GM18505 (cell line): ENCODE measurements around the gene TMEM59L.

Experiments used
- ATAC-seq: cut with Tn5 transposase; IDR thresholded peaks from one replicate; pipeline ENCODE4 v1.9.1; 2021; ENCODE audit not compliant: unreplicated experiment
- POLR2A ChIP-seq: IDR thresholded peaks from 4 replicates; pipeline ENCODE4 v1.6.1; 2011; ENCODE audit warnings: borderline replicate concordance; ENCODE audit not compliant: insufficient read depth, insufficient read length; ENCODE audit errors: extremely low read depth

TMEM59L gene

DNA sequence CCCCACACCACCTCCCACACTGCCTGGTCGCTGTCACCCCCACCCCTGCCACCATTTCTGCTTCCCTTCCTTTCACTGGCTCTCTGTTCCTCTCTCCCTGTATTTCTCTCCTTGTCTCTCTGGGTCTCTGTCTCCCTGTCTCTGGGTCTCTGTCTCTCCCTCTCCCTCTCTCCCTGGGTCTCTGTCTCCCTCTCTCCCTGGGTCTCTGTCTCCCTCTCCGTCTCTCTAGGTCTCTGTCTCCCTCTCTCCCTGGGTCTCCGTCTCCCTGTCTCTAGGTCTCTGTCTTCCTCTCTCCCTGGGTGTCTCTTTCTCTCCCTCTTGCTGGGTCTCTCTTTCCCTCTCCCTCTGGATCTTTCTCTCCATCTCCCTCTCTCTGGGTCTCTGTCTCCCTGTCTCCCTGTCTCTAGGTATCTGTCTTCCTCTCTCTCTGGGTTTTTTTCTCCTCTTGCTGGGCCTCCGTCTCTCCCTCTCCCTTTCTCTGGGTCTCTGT lies 45.7 kb downstream of the TMEM59L start:
- ATAC-seq: no peak

DNA sequence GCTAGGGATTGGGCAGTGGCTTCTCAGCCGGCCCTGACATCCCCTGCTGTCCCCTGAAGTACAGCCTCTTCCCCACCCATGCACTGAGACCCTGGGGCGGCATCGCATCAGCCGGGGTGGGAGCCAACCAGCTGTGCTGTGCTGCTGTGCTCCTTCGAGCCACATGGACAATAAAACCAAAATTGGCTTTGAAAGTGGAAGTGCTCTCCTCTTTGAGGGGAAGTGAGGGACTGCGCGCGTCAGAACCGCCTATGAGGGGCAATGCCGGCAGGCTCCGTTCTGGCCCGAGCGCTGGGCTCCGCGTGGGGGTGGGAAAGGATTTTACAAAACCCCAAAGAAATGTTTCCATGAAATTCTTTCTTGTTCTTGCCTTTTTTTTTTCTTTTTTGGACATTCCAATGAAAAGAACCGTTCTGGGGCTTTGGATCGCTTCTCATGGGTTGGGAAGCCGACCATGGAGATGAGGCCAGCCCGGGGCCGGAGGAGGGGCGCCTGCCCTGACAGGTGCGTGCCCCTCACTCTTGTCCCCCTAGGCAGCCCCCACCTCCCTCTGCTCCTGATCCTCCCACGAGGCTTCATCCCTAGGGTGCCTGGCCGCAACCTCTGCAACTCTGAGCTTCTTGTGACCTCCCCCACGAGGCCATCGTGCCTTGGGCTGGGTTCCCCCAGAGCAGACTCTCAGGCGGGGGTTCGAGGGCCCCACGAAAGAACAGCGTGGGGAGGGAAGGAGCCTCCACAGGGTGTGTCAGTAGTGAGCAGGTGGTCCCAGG lies 46.8 kb downstream of the TMEM59L start:
- no peak for ATAC-seq
- no peak for TF ChIP-seq POLR2A

More for the DNA sequence above, 45.7 kb downstream of the TMEM59L start:
- TF ChIP-seq POLR2A: no peak

DNA sequence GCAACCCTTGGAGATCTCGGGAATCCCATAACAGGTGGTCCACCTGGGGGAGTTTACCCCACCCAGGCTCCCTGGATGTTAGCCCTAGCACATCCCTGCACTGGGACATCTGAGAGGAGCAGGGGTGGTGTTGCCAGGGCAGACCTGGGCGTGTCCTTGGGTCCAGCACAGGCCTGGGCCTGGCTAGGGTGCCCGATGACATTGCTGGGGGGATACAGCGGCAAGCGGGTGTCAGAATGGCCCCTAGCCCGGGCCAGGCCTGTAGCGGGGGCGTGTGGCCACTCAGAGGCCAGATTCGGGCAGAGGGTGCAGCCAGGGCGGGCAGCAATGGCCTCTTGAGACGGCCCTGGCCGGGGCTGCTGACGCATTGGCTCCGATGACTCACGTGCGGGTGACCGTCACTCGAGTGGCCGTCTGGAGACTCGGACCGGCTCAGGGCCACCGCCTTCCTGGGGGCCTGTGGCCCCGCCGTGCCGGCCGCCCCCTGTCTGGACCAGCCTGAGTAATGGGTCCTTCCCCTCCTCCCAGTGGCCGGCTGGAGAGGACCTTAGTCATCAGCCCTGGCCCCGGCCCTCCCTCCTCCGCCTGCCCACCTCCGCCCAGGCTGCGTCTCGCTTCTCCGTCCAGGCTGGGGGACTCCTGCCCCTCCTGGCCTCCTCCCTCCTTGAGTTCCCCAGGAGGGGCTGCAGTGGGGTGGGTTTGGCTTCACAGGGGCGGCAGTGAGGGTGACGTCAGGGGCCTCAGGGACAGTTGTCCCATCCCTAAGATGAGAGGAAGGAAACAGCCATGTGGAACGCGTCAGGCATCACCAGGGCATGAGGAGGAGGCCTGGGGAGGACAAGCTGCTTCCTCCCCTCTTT lies 47.6 kb downstream of the TMEM59L start:
- TF ChIP-seq POLR2A: no peak
- no peak for ATAC-seq

DNA sequence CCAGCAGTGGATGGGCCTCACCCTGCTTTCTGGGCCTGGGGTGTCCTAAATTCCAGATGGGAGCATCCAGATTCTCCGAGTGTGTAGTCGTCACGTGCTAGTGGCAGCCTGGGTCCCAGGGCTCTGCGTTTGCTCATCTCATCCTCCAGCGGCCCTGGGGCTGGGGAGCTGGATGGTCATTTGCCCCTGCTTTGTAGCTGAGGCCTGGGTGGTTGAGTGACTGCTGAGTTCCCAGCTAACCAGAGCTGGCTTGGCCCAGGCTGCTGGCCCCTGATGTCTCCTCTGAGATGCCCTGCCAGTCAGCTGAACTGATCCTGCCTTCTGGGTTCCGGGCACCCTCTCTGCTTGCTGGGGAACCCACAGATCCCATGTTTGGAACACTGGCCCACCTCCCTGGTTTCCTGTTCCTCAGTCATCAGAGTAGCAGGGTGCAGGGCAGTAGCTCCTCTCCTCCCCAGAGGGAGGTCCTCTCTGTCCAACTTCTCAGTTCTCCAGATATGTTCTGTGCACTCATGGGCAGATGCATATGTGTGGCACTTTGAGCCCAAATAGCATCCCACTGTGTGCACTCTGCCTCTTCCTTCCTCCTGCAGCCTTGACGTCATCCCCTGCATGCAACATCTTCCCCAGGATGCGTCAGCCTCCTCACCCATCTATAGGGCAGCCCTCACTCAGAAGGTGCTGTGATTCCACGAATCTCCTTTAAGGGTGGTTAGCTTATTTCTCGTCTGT lies 48.4 kb downstream of the TMEM59L start:
- TF ChIP-seq POLR2A: no peak
- ATAC-seq: no peak

DNA sequence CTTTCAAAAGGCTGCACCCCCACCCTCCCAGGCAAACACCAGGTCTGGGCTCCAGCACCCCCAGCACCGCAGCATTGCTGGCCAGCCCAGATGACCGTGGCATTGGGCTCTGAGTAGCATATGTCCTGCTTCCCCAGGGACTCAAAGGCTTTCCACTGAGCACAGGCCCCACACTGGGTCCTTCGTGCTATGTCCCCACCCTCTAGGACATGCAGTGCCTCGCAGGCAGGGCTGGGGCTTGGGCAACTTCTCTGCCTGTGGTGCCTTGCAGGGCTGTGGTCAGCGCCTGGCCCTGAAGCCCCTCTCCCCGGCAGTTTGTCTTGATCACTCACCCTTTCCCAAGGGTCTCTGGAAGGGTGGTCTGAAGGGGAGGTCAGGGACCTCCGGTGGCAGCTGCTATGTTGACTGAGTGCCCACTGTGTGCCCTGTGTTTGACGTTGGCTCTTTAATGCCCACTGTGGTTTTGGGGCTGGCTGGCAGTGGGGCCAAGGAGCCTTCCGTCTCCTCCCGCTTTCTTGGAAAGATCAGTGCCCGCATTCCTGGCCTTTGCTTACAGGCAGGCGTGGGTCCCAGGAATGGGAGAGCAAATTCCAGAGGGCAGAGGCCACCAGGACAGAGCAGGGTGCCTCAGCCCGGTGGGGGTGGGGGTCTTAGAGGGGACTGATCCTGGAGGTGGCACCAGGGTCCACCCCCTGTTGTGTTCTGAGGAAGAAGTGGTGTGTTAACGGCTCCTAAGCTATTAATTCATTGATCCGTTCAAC lies 50.5 kb downstream of the TMEM59L start:
- ATAC-seq: no peak
- TF ChIP-seq POLR2A: no peak

DNA sequence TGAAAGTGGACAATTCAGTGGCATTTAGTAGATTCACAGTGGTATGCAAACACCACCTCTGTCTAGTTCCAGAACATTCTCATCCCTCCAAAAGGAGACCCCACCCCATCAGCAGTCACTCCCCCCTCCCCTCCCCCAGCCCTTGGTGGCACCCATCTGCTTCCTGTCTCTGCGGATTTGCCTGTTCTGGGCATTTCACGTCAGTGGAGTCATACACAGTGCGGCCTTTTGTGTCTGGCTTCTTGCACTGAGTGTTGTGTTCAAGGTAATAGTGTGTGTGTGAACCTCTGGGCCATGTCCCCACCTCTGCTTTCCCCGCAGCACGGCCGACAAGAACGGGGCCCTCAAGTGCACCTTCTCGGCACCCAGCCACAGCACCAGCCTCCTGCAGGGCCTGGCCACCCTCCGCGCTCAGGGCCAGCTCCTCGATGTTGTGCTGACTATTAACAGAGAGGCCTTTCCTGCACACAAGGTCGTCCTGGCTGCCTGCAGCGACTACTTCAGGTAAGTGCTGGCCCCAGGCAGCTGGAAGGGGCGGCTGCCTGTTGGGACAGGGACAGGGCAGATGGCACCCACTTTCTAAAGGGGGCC lies 51.4 kb downstream of the TMEM59L start:
- TF ChIP-seq POLR2A: no peak
- no peak for ATAC-seq

DNA sequence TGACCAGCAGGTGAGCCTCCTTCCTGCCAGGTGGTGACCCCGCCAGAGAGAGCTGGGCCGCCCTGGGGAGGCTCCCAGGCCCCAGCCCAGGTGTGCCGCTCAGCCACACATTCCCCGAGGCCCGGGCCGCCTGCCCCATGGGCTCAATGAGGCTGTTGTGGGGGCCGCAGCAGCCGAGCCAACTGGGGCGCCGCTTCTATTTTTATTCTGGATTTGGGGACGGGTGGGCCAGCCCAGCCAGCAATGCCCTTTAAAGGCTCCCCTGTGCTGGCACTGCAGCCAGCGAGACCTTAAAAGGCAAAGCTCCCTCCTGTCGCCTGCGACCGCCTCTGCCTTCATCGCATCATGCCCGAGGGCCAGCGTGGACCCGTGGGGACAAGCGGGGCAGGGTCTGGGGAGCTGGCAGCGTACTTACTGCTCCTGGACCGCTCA lies 53.1 kb downstream of the TMEM59L start:
- no peak for ATAC-seq

DNA sequence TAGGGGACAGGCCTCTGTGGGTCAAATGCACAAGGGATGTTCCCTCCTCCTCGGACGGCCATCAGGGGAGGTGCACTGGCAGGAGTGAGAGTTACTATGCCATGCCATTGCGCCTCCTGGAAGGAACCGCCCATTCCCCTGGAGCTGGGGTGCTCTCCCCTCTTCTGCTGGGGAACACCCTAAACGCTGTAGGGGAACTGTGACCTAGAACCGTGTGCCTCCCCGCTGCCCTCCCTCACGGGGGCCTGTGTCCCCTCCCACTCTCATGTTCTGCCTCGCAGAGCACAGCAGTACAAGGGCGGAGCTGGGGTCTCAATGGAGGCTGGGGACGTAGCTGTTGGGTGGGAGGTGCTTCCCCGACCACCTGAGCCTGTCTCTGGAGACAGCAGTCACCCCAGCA lies 53.6 kb downstream of the TMEM59L start:
- no peak for ATAC-seq
- TF ChIP-seq POLR2A: no peak

More for the DNA sequence above, 53.1 kb downstream of the TMEM59L start:
- TF ChIP-seq POLR2A: no peak

DNA sequence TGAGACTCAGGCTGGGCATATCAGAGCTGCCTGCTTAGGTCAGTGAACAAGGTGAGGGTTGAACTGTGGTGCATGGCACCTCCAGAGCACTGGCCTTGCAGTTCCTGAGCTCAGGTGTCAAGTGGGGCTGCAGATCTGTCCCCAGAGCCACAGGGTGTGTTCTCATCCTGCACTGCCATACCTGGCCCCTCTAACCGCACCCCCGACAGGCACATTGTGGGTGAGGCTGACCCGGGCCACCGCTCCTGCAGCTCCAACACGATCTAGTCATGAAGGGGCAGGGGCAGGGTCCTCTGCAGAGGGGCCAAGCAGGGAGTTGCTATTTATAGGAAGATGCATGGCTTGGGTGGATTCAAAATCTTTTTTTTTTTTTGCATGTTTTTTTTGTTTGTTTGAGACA lies 54.1 kb downstream of the TMEM59L start:
- ATAC-seq: no peak
- no peak for TF ChIP-seq POLR2A

DNA sequence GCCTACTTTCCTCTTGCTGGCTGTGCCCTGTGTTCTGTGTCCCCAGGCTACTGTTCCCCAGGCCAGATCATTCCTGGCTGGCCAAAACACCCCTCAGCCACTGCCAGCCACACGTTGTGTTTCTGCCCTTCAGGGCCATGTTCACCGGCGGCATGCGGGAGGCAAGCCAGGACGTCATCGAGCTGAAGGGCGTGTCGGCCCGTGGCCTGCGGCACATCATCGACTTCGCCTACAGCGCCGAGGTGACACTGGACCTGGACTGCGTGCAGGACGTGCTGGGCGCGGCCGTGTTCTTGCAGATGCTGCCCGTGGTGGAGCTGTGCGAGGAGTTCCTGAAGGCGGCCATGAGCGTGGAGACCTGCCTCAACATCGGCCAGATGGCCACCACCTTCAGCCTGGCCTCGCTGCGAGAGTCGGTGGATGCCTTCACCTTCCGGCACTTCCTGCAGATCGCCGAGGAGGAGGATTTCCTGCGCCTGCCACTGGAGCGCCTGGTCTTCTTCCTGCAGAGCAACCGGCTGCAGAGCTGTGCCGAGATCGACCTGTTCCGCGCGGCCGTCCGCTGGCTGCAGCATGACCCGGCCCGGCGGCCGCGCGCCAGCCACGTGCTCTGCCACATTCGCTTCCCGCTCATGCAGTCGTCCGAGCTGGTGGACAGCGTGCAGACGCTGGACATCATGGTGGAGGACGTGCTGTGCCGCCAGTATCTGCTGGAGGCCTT lies 55.0 kb downstream of the TMEM59L start:
- no peak for TF ChIP-seq POLR2A
- no peak for ATAC-seq

DNA sequence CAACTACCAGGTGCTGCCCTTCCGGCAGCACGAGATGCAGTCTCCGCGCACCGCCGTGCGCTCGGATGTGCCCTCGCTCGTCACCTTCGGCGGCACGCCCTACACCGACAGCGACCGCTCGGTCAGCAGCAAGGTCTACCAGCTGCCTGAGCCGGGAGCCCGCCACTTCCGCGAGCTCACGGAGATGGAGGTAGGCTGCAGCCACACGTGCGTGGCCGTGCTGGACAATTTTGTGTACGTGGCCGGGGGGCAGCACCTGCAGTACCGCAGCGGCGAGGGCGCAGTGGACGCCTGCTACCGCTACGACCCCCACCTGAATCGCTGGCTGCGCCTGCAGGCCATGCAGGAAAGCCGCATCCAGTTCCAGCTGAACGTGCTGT lies 55.6 kb downstream of the TMEM59L start:
- no peak for TF ChIP-seq POLR2A
- no peak for ATAC-seq
